ACC112 (cell line): ENCODE measurements around the gene C3orf62.
A peak's percentile ranks its signal among the peaks of the same experiment; 100 is the strongest.

Experiments used
- H2AFZ ChIP-seq: fragments of 200-600 bp; sonication (generic); one replicate; pipeline ENCODE4 v1.6.0; 2017; ENCODE audit warnings: antibody characterized with exemption, low read length; ENCODE audit not compliant: unreplicated experiment
- H3K27ac ChIP-seq: fragments of 200-600 bp; sonication (generic); 2 replicates; pipeline ENCODE4 v1.5.1; 2014; ENCODE audit warnings: low read depth, mild to moderate bottlenecking, antibody characterized with exemption, low read length, moderate library complexity
- H3K27me3 ChIP-seq: fragments of 200-600 bp; sonication (generic); 2 replicates; pipeline ENCODE4 v1.6.1; 2014; ENCODE audit warnings: mild to moderate bottlenecking, antibody characterized with exemption, low read length, moderate library complexity, mixed read lengths; ENCODE audit not compliant: insufficient read depth
- H3K36me3 ChIP-seq: fragments of 200-600 bp; sonication (generic); 2 replicates; pipeline ENCODE4 v1.6.1; 2016; ENCODE audit warnings: mild to moderate bottlenecking, antibody characterized with exemption, low read length, moderate library complexity, mixed read lengths; ENCODE audit not compliant: insufficient read depth
- H3K4me1 ChIP-seq: fragments of 200-600 bp; sonication (generic); one replicate; pipeline ENCODE4 v1.6.1; 2016; ENCODE audit warnings: low read length, mixed read lengths; ENCODE audit not compliant: insufficient read depth, unreplicated experiment, control insufficient read depth
- H3K4me3 ChIP-seq: fragments of 200-600 bp; sonication (generic); 2 replicates; pipeline ENCODE4 v1.5.1; 2014; ENCODE audit warnings: mild to moderate bottlenecking, low read depth, low read length
- H3K79me2 ChIP-seq: fragments of 200-600 bp; sonication (generic); one replicate; pipeline ENCODE4 v1.6.0; 2016; ENCODE audit warnings: low read length; ENCODE audit not compliant: control insufficient read depth, unreplicated experiment, insufficient read depth

The C3orf62 gene

DNA sequence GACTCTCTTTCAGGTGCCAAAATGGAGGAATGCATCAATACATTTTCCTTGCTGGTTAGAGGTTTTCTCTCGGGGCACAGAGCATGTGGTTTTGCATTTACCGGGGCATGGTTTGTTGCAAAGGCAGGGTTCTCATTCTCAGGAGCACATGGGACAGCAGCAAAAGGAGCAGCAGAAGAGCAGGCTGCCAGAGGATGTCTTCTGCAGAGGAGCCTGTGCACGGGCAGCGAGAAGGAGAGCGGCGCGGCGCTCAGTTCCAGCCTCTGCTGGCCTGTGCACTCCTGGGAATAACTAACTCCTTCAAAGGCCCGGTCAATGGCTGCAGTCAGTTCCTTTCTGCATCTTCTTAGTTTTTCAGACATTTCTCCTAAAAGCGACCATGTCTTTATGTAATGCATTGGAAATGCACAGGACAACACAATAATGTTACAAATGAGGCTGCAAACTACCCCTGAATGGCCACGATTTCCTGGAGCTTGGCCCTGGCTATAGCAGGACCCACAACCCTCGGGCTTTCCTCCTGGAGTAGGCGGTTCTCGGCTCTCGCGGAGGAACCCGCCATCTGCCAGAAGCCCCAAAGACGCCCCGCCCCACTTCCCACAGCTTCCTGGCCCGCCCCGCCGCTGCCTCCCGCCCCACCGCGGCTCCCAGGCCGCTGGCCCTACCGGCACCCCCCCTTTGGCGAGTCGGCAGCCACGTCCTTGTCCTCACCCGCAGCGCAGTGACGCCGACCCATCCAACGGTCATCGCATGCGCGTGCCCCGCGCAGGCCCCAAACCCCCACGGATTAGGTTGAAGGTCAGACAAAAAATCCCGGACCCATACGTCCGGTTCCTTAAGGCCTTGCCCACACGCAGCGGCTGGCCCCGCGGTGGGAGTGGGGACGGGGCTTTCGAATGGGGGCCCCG lies at the start of gene C3orf62:
C3orf62 (minus strand) TSS at position 758 of the 908 bp plus-strand sequence; CDS start at position 398, 360 bp downstream.
- Histone ChIP-seq H2AFZ (peak within 1 kb of the TSS; percentile 88), H3K4me1 (peaks cover 34% of the 10 kb centered on the region), H3K4me3 (peak within 1 kb of the TSS; percentile 75), H3K36me3 (no peaks in the 10 kb centered on the region; the same call in 1 of the 2 replicates), H3K27me3 (no peaks in the 10 kb centered on the region), H3K27ac (peak within 1 kb of the TSS; percentile 84), H3K79me2 (no peaks in the 10 kb centered on the region)

DNA sequence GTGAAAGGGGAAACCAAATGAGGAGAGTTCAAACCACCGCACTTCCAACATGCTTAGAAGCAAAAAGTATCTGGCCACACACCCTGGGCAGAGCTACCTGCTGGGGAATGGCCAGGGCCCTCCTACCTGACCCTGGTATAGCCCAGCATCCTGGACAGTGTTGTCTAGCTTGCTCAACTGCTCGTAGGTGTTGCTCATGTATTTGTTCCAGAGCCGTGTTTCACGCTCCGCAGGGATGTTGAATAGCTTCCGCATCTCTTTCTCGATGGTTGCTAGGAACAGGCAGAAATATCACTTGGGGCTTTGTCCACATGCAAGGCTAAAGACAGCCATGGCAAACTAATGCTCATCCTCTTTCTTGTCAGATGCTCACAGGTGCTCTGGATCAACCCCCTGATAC lies 47.7 kb upstream of the C3orf62 start:
- Histone ChIP-seq H3K27ac (no peak overlapping the region), H3K4me1 (no peaks in the 10 kb centered on the region), H3K27me3 (no peaks in the 10 kb centered on the region), H2AFZ (no peak overlapping the region), H3K4me3 (no peak overlapping the region), H3K79me2 (peaks cover 2% of the 10 kb centered on the region), H3K36me3 (0 out of 2 replicates have a peak, but pooled peaks cover 27% of the 10 kb centered on the region)

DNA sequence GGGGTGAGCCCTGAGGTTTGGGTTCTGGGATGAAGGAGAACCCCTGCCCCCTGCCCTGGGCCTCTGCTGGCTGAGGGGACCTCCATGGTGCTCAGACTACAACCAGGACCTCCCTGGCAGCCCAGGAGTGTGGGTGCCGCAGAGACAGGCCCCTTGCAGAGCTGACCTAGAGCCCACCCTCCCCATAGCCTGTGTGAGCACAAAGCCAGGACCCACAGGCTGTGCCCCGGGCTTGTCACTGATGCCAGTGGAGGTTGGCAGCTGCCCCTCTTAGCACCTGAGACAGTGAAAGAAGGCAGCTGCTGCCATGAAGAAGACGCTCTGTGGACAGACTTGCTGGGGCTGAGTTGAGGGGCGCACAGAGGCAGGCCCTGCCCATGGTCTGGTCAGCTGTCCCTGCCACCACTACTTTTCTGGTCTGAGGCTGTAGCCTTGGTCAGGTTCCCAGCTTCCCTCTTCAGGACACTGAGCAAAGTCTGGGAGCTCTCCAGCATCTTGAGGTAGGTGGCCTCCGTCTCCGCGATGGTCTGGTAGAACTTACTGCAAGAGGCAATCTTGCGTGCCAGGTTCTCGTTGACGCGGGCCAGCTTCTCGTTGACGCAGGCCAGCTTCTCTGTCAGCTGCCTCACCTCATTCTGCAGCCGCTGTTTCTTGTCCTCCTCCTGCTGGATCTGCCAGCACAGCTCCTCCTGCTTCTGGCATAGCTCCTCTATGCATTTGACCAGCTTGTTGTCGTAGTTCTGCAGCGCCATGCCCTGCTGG lies 39.8 kb upstream of the C3orf62 start:
- Histone ChIP-seq H3K4me1 (peaks cover 11% of the 10 kb centered on the region), H3K36me3 (peaks cover 15% of the 10 kb centered on the region), H2AFZ (no peak overlapping the region), H3K27me3 (no peaks in the 10 kb centered on the region), H3K27ac (no peak overlapping the region), H3K79me2 (no peaks in the 10 kb centered on the region), H3K4me3 (no peak overlapping the region)

DNA sequence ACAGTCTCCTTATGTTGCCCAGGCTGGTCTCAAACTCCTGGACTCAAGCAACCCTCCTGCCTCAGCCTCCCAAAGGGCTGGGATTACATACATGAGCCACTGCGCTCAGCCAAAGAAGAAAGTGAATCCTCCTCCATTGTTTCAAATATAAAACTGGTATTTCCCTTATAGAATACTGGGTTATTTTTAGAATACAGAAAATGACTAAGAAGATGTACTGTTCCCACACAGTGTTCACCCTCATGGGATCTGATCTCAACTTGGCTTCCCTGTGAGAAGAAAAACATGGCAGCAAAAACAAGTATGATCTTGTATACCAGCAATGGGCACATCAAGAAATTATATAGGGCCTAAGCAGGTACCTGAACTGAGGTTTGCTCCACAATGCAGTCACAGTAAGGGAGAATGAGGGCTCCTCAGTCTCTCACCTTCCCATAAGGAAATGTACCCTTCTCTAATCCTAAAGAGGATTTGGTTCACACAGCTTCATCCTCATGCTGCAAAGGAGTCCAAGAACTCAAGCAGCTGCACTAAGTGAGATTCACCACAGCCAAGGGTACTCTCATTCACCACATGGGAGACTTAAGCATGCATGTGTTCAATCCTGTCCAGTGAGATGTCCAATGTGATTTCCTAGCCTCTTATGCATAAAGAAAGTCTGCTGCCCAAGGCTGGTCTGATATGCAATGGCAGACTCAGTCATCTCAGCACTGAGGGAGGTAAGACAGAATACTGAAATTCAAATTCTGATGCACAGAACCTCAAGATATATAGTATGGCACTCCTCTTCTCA lies 37.1 kb upstream of the C3orf62 start:
- Histone ChIP-seq H3K27me3 (no peaks in the 10 kb centered on the region), H2AFZ (no peak overlapping the region), H3K4me1 (peaks cover 11% of the 10 kb centered on the region), H3K36me3 (peaks cover 26% of the 10 kb centered on the region), H3K79me2 (peaks cover 2% of the 10 kb centered on the region), H3K4me3 (no peak overlapping the region; the same call in 1 of the 2 replicates), H3K27ac (peak overlapping the region; percentile 74)

DNA sequence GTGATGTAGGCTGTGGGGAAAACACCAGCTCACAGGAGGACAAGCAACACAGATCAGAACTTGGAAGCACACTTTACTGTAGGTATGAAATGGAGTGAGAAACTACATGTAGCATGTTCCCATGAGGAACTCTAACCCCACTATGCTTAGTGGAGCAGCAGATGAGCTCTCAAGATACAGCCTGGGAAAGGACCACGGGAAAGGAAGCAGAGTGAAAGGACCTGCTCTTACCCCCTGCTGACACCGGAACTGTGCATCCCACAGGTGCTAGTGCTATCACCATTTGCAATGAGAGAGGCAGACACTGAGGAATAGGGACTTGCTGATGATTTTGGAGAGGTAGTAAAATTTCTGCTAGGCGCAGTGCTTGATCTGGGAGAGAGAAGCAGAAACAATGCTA lies 34.3 kb upstream of the C3orf62 start:
- Histone ChIP-seq H3K4me1 (peaks cover 11% of the 10 kb centered on the region), H3K4me3 (no peak overlapping the region), H3K36me3 (peaks cover 24% of the 10 kb centered on the region), H3K27ac (no peak overlapping the region), H2AFZ (no peak overlapping the region), H3K27me3 (no peaks in the 10 kb centered on the region), H3K79me2 (peaks cover 2% of the 10 kb centered on the region)

DNA sequence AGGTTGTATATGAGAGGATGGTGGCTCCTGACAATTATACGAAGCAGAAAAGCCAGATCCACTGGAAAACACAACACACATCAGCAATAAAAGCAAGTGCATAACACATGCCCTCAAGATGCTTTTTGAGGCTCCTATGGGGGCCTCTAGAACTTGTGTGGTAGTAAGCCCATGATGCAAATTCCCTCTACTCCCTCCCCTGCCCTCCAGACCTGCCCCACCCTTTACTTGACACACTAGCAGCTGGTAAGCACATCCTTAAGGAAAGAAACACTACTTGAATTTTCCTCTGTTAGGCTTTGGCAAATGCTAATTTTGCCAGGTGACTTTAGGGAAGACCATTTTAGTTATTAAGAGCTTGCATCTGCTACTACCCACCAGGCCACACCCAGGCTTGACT lies 33.6 kb upstream of the C3orf62 start:
- Histone ChIP-seq H3K4me1 (peaks cover 11% of the 10 kb centered on the region), H3K36me3 (peaks cover 26% of the 10 kb centered on the region)

DNA sequence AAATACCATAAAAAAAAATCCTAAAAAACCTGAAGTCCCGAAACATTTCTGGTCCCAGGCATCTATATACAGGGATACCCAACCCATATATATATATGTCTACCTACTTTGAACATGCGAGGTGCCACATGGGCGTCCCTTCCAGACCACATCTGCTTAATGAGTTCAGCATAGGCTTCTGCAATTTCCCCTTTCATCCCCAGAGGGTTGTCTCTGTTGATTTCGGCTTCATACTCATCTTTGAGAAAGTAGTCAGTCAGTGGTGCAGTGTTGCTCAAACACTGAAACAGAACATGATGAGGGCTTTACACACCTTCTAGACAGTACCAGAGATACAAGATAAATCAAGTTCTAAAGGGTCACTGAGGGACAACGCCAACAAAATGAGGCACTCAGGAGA lies 28.6 kb upstream of the C3orf62 start:
- Histone ChIP-seq H3K4me3 (no peak overlapping the region), H3K4me1 (no peaks in the 10 kb centered on the region), H3K79me2 (no peaks in the 10 kb centered on the region), H3K27ac (no peak overlapping the region), H3K27me3 (no peaks in the 10 kb centered on the region), H3K36me3 (peaks cover 23% of the 10 kb centered on the region), H2AFZ (no peak overlapping the region)

More for the DNA sequence above, 33.6 kb upstream of the C3orf62 start:
- no peak overlapping the region for H3K27ac ChIP-seq
- H3K79me2 ChIP-seq, result peaks cover 2% of the 10 kb centered on the region
- H2AFZ ChIP-seq, result no peak overlapping the region
- H3K4me3 ChIP-seq, result no peak overlapping the region
- H3K27me3 ChIP-seq, result no peaks in the 10 kb centered on the region

DNA sequence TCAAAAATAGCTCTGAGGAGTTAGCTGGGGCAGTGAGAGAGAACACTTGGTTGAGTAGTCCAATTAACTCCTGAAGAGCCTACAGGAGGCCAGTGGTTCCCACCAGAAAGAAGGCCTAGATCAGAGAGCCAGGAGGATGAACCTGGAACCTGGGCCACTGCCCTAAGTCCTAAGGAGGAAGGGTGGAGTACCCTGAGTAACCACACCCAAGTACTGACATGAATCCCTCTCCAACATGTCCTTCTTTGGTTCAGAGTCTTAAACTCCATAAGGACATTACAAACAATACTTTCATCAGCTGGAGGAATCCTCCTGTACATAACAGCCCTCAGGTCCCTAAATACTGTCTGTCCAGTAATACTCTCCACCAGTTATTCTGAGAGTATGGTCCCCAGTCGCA lies 25.6 kb upstream of the C3orf62 start:
- Histone ChIP-seq H3K27me3 (no peaks in the 10 kb centered on the region), H2AFZ (no peak overlapping the region), H3K4me1 (no peaks in the 10 kb centered on the region), H3K36me3 (peaks cover 26% of the 10 kb centered on the region), H3K27ac (no peak overlapping the region), H3K79me2 (no peaks in the 10 kb centered on the region), H3K4me3 (no peak overlapping the region)

DNA sequence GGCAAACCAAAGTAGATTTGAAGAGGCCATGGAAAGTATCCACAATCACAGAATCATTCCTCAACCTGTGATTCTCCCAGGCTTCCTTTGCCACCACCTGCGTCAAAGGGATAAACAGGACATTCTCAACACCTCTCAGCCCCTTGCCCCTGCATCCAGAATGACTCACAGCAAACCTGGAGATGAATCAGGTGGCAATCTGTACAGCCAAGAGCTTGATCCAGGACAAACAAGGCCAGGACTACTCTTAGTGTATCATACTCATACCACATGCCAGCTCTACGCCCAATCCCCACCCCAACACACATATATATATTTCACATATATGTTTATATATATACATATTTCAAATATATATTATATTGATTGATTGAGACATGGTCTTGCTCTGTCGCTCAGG lies 23.6 kb upstream of the C3orf62 start:
- Histone ChIP-seq H2AFZ (no peak overlapping the region), H3K27me3 (no peaks in the 10 kb centered on the region), H3K79me2 (no peaks in the 10 kb centered on the region), H3K36me3 (peaks cover 25% of the 10 kb centered on the region), H3K4me1 (peaks cover 7% of the 10 kb centered on the region), H3K27ac (no peak overlapping the region), H3K4me3 (no peak overlapping the region)

DNA sequence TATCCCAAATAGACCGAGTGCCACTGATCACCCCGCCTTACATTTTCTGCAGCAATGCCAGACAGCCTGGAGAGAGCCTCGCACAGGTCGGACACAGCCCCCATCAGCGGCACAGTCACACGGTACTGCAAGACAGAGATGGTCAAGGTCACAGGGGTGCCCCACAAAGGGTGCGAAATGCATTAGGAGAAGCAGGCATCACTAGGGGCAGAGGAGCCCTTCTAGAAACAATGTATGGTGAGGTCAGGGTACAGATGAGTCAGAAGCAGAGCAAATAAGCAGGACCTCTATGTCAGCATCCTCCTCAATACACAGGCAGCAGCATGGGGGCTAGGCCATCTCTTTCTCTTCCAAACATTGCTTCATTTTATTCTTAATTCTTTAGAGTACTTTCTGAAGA lies 21.5 kb upstream of the C3orf62 start:
- peaks cover 34% of the 10 kb centered on the region for H3K36me3 ChIP-seq
- H3K27me3 ChIP-seq, result no peaks in the 10 kb centered on the region
- no peaks in the 10 kb centered on the region for H3K79me2 ChIP-seq
- no peak overlapping the region for H3K27ac ChIP-seq
- no peak overlapping the region for H3K4me3 ChIP-seq
- no peak overlapping the region for H2AFZ ChIP-seq
- peaks cover 7% of the 10 kb centered on the region for H3K4me1 ChIP-seq
